ENCODE measurements around the gene PTPRR. TPM values are rescaled to one million over a fixed set of nuclear protein-coding genes. Genes with fewer than 3 reads are reported as not detected.

Gene PTPRR
- total RNA-seq, 2 experiments from 2014 or later = not detected

- no peaks in the 10 kb centered on the region for H3K36me3 ChIP-seq (ENCODE audit: insufficient read depth, low read length)
- no peaks in the 10 kb centered on the region for H4K20me1 ChIP-seq (ENCODE audit: insufficient read depth, low read length)
- BruUV-seq (replicated peaks) = no TSS peak
- ChIA-PET CTCF (ENCODE audit: unreplicated experiment) (no interaction called here), POLR2A (no interaction called here)
- intact Hi-C loops (cut with micrococcal nuclease; ENCODE audit: unreplicated experiment) = no loop called here
- no peak overlapping the region for H3K4me3 ChIP-seq (ENCODE audit: low read depth, low read length, poor library complexity, severe bottlenecking)
- DNase-seq (ENCODE audit: low spot score) = no peak
- H3K27ac ChIP-seq (ENCODE audit: low read depth, low read length, poor library complexity, severe bottlenecking) = no peak overlapping the region
- no peaks in the 10 kb centered on the region for H3K9me3 ChIP-seq (ENCODE audit: low read length)
- no peaks in the 10 kb centered on the region for H3K79me2 ChIP-seq (ENCODE audit: insufficient read depth, low read depth, low read length)
- H2AFZ ChIP-seq (ENCODE audit: low read length) = no peak overlapping the region
- H3K9me2 ChIP-seq (ENCODE audit: insufficient read depth, low read length) = no peaks in the 10 kb centered on the region
- H3K4me1 ChIP-seq (ENCODE audit: insufficient read depth, low read length, poor library complexity, severe bottlenecking) = no peaks in the 10 kb centered on the region
- no peak overlapping the region for H3K4me2 ChIP-seq (ENCODE audit: low read length)
- TF ChIP-seq EZH2phosphoT487 (IDR thresholded peaks at IDR 0.05; ENCODE audit: borderline replicate concordance, low read depth, low read length) (no peak), CTCF (conservative IDR thresholded peaks at IDR 0.05; ENCODE audit: low read length) (no peak)
Observed at GRCh38 chr12:70795608-70796007, 124.9 kb downstream of the PTPRR start.

GRCh38 chr12:70794131-70794530 is 126.4 kb downstream of the PTPRR start:
- intact Hi-C loops (cut with micrococcal nuclease; ENCODE audit: unreplicated experiment) = no loop called here
- BruUV-seq (replicated peaks) = no TSS peak
- no peak for DNase-seq (ENCODE audit: low spot score)
- Histone ChIP-seq H3K9me2 (ENCODE audit: insufficient read depth, low read length) (no peaks in the 10 kb centered on the region), H3K79me2 (ENCODE audit: insufficient read depth, low read depth, low read length) (no peaks in the 10 kb centered on the region), H3K36me3 (ENCODE audit: insufficient read depth, low read length) (no peaks in the 10 kb centered on the region), H3K27ac (ENCODE audit: low read depth, low read length, poor library complexity, severe bottlenecking) (no peak overlapping the region), H4K20me1 (ENCODE audit: insufficient read depth, low read length) (no peaks in the 10 kb centered on the region), H3K4me1 (ENCODE audit: insufficient read depth, low read length, poor library complexity, severe bottlenecking) (no peaks in the 10 kb centered on the region), H3K4me2 (ENCODE audit: low read length) (no peak overlapping the region), H2AFZ (ENCODE audit: low read length) (no peak overlapping the region), H3K9me3 (ENCODE audit: low read length) (no peaks in the 10 kb centered on the region), H3K4me3 (ENCODE audit: low read depth, low read length, poor library complexity, severe bottlenecking) (no peak overlapping the region)
- no peak for TF ChIP-seq EZH2phosphoT487 (IDR thresholded peaks at IDR 0.05; ENCODE audit: borderline replicate concordance, low read depth, low read length)
- no peak for TF ChIP-seq CTCF (conservative IDR thresholded peaks at IDR 0.05; ENCODE audit: low read length)
- POLR2A ChIA-PET = interaction anchor here (0.6 kb wide), 1 partner anchor 200 kb away, joined by 3 read pairs; no protein-coding TSS in a partner anchor
- CTCF ChIA-PET (ENCODE audit: unreplicated experiment) = no interaction called here

DNA sequence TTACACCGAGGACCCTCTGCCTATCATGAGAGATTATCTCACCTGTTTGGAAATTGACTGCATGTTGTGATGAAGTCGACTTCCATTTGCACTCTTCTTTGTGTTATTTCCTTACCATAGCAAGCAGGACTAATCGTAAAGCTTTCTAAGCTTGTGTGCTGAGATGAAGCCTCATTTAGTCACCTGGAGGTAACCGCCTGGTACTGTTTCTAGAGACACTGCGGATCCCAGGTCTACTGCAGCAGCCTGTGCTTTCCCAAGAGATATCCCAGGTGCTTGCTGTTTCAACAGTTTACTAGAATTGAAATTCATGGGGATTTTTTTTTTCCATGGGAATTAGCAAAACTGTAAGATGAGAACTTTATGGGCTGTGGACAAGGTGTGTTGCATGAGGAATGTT is 131.8 kb downstream of the PTPRR start:
- intact Hi-C loops (cut with micrococcal nuclease; ENCODE audit: unreplicated experiment) = no loop called here

More for the DNA sequence above, 131.8 kb downstream of the PTPRR start:
- Histone ChIP-seq H3K9me3 (ENCODE audit: low read length) (no peaks in the 10 kb centered on the region), H3K79me2 (ENCODE audit: insufficient read depth, low read depth, low read length) (no peaks in the 10 kb centered on the region), H2AFZ (ENCODE audit: low read length) (no peak overlapping the region), H3K36me3 (ENCODE audit: insufficient read depth, low read length) (no peaks in the 10 kb centered on the region), H3K4me2 (ENCODE audit: low read length) (no peak overlapping the region), H3K4me3 (ENCODE audit: low read depth, low read length, poor library complexity, severe bottlenecking) (no peak overlapping the region), H3K4me1 (ENCODE audit: insufficient read depth, low read length, poor library complexity, severe bottlenecking) (no peaks in the 10 kb centered on the region), H3K9me2 (ENCODE audit: insufficient read depth, low read length) (no peaks in the 10 kb centered on the region), H4K20me1 (ENCODE audit: insufficient read depth, low read length) (no peaks in the 10 kb centered on the region), H3K27ac (ENCODE audit: low read depth, low read length, poor library complexity, severe bottlenecking) (no peak overlapping the region)
- ChIA-PET POLR2A (no interaction called here), CTCF (ENCODE audit: unreplicated experiment) (no interaction called here)
- no peak for DNase-seq (ENCODE audit: low spot score)
- BruUV-seq (replicated peaks) = no TSS peak
- TF ChIP-seq CTCF (conservative IDR thresholded peaks at IDR 0.05; ENCODE audit: low read length) = no peak
- TF ChIP-seq EZH2phosphoT487 (IDR thresholded peaks at IDR 0.05; ENCODE audit: borderline replicate concordance, low read depth, low read length) = no peak
